OCI-LY7 (cell line): ENCODE measurements around the gene STAT4.

Experiments
- EZH2phosphoT487 ChIP-seq: fragments of 200-600 bp; sonication (generic); IDR thresholded peaks from 2 replicates; pipeline ENCODE4 v1.6.1; 2018; ENCODE audit warnings: low read depth, borderline replicate concordance, mild to moderate bottlenecking, mixed run types, antibody characterized with exemption, low read length, moderate library complexity, mixed read lengths
- TF ChIP-seq, protein P1 (sequence below): fragments of 200-600 bp; sonication (generic); conservative IDR thresholded peaks from 2 replicates; pipeline ENCODE4 v1.5.1; 2014; ENCODE audit warnings: mild to moderate bottlenecking, antibody characterized with exemption, low read length, moderate library complexity, mixed read lengths

DNA sequence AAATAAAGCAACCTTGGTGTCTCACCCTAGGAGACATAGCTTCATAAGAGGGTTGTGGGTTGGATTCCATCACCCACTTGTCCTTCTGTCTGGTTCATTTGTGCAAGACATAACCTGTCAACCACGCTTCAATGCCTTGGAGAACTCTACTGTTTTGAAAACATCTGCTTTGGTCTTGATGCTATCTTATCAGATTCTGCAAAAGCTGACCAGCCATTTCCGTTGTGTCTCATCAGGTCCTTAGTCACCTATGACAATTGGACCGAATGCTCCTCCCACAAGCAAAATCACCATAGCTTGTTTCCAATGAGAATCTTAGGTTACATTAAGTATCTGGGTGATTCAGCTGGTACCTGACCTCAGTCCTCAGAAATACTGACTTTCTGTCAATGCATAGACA, 35.4 kb downstream of the STAT4 start:
- TF ChIP-seq, protein P1, sequence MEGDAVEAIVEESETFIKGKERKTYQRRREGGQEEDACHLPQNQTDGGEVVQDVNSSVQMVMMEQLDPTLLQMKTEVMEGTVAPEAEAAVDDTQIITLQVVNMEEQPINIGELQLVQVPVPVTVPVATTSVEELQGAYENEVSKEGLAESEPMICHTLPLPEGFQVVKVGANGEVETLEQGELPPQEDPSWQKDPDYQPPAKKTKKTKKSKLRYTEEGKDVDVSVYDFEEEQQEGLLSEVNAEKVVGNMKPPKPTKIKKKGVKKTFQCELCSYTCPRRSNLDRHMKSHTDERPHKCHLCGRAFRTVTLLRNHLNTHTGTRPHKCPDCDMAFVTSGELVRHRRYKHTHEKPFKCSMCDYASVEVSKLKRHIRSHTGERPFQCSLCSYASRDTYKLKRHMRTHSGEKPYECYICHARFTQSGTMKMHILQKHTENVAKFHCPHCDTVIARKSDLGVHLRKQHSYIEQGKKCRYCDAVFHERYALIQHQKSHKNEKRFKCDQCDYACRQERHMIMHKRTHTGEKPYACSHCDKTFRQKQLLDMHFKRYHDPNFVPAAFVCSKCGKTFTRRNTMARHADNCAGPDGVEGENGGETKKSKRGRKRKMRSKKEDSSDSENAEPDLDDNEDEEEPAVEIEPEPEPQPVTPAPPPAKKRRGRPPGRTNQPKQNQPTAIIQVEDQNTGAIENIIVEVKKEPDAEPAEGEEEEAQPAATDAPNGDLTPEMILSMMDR, result no peak
- TF ChIP-seq EZH2phosphoT487, result no peak
